IPS-18a (cell line): ENCODE data around the gene CHRNA10.
"Not testable (repeated sequence)": the region's sequence is repeated elsewhere in the genome, so short reads cannot be mapped to it uniquely, and the experiment has no call there.

Experiments used
- H3K27ac ChIP-seq: one replicate; pipeline ENCODE4 v1.5.1; 2013; ENCODE audit warnings: low read length
- H3K27me3 ChIP-seq: one replicate; pipeline ENCODE4 v1.6.1; 2013; ENCODE audit warnings: mild to moderate bottlenecking, low read length; ENCODE audit not compliant: control insufficient read depth, insufficient read depth
- H3K36me3 ChIP-seq: one replicate; pipeline ENCODE4 v1.6.1; 2013; ENCODE audit warnings: low read depth, low read length; ENCODE audit not compliant: control insufficient read depth
- H3K4me1 ChIP-seq: one replicate; pipeline ENCODE4 v1.6.1; 2013; ENCODE audit warnings: low read depth, low read length; ENCODE audit not compliant: control insufficient read depth
- H3K4me3 ChIP-seq: one replicate; pipeline ENCODE4 v1.5.1; 2013; ENCODE audit warnings: low read length
- H3K9ac ChIP-seq: one replicate; pipeline ENCODE4 v1.6.1; 2013; ENCODE audit warnings: mild to moderate bottlenecking, low read length, moderate library complexity
- H3K9me3 ChIP-seq: one replicate; pipeline ENCODE4 v1.6.1; 2013; ENCODE audit warnings: low read depth, low read length; ENCODE audit not compliant: control insufficient read depth

The CHRNA10 gene

GRCh38 chr11:3662856-3663255 is 8.3 kb downstream of the CHRNA10 start:
- H3K9ac ChIP-seq = no peak overlapping the region
- H3K9me3 ChIP-seq = no peaks in the 10 kb centered on the region
- H3K27ac ChIP-seq = no peak overlapping the region
- no peaks in the 10 kb centered on the region for H3K4me1 ChIP-seq
- no peaks in the 10 kb centered on the region for H3K27me3 ChIP-seq
- H3K4me3 ChIP-seq = no peak overlapping the region
- H3K36me3 ChIP-seq = no peaks in the 10 kb centered on the region

- H3K27ac ChIP-seq = no peak overlapping the region
- no peak overlapping the region for H3K9ac ChIP-seq
- H3K4me3 ChIP-seq = no peak overlapping the region
- H3K36me3 ChIP-seq = no peaks in the 10 kb centered on the region
- no peaks in the 10 kb centered on the region for H3K9me3 ChIP-seq
- no peaks in the 10 kb centered on the region for H3K27me3 ChIP-seq
- H3K4me1 ChIP-seq = no peaks in the 10 kb centered on the region
These were observed 10.2 kb downstream of the CHRNA10 start for GRCh38 chr11:3660960-3661359.

DNA sequence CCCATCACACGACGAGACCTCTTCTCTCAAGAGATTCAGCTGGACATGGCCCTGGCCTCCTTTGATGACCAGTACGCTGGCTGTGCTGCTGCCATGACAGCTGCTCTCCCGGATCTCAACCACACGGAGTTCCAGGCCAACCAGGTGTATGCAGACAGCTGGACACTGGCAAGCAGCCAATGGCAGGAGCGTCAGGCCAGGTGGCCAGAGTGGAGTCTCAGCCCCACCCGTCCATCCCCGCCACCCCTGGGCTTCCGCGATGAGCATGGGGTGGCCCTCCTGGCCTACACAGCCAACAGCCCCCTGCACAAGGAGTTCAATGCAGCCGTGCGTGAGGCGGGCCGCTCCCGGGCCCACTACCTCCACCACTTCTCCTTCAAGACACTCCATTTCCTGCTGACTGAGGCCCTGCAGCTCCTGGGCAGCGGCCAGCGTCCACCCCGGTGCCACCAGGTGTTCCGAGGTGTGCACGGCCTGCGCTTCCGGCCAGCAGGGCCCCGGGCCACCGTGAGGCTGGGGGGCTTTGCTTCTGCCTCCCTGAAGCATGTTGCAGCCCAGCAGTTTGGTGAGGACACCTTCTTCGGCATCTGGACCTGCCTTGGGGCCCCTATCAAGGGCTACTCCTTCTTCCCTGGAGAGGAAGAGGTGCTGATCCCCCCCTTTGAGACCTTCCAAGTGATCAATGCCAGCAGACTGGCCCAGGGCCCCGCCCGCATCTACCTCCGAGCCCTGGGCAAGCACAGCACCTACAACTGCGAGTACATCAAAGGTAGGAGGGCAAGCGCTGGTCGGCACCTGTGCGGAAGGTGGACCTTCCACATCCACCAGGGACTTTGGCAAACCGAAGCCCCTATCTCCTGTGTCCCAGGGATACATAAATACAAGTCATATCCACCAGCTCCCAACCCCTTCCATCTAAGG is 11.3 kb downstream of the CHRNA10 start:
- Histone ChIP-seq H3K9ac (no peak overlapping the region), H3K27me3 (no peaks in the 10 kb centered on the region), H3K9me3 (no peaks in the 10 kb centered on the region), H3K27ac (no peak overlapping the region), H3K36me3 (no peaks in the 10 kb centered on the region), H3K4me1 (no peaks in the 10 kb centered on the region), H3K4me3 (no peak overlapping the region)

GRCh38 chr11:3658252-3658651 is 12.9 kb downstream of the CHRNA10 start:
- H3K4me1 ChIP-seq = no peaks in the 10 kb centered on the region
- no peak overlapping the region for H3K27ac ChIP-seq
- H3K36me3 ChIP-seq = no peaks in the 10 kb centered on the region
- no peak overlapping the region for H3K9ac ChIP-seq
- no peaks in the 10 kb centered on the region for H3K27me3 ChIP-seq
- no peaks in the 10 kb centered on the region for H3K9me3 ChIP-seq
- no peak overlapping the region for H3K4me3 ChIP-seq

DNA sequence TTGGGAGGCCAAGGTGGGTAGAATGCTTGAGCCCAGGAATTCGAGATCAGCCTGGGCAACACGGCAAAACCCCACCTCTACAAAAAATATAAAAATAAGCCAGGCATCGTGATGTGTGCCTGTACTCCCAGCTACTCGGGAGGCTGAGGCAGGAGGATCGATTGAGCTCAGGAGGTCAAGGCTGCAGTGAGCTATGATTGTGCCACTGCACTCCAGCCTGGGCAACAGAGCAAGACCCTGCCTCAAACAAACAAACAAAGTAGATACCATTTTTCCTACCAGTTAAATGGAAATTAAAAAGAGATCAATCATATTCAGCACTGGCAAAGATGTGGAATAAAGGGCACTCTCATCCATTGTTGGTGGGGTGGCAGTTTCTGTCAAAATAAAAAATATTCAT is 13.9 kb downstream of the CHRNA10 start:
- H3K27ac ChIP-seq, H3K36me3 ChIP-seq, H3K4me1 ChIP-seq, H3K9me3 ChIP-seq, H3K9ac ChIP-seq, H3K4me3 ChIP-seq, H3K27me3 ChIP-seq: not testable (repeated sequence)

DNA sequence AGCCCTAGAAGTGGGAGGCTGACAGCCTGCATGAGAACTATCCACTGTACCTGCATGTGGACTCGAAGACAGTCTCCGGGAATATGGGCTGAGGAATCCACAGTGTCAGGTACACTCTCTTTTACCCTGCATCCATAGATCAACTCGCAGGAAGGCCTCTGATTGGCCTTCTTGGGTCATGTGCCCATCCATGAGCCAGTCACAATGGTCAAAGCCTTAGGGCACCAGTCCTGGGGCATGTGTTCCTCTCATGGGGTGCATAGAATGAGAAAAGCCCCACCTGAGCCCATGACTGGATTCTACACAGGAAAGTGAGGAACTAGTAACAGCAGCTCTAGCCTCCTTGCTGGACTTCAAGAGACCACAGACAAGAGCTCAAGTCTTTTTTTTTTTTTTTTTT is 15.6 kb downstream of the CHRNA10 start:
- Histone ChIP-seq H3K9ac (no peak overlapping the region), H3K9me3 (no peaks in the 10 kb centered on the region), H3K27ac (no peak overlapping the region), H3K36me3 (no peaks in the 10 kb centered on the region), H3K4me1 (no peaks in the 10 kb centered on the region), H3K4me3 (no peak overlapping the region), H3K27me3 (no peaks in the 10 kb centered on the region)

DNA sequence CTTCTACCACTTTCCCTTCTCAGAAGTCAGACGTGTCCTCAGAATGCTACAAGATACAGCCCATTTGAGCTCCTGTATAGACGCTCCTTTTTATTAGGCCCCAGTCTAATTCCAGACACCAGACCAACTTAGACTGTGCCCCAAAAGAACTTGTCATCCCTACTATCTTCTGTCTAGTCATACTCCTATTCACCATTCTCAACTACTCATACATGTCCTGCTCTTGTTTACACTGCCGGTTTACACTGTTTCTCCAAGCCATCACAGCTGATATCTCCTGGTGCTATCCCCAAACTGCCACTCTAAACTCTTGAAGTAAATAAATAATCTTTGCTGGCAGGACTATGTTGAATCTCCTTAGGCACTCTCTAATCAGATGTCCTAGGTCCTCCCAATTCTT is 18.7 kb downstream of the CHRNA10 start:
- not testable (repeated sequence) for H3K36me3 ChIP-seq, H3K9ac ChIP-seq, H3K4me1 ChIP-seq, H3K9me3 ChIP-seq, H3K4me3 ChIP-seq, H3K27ac ChIP-seq
- peaks cover 10% of the 10 kb centered on the region for H3K27me3 ChIP-seq

- not testable (repeated sequence) for H3K9me3 ChIP-seq, H3K9ac ChIP-seq, H3K4me3 ChIP-seq, H3K27ac ChIP-seq, H3K36me3 ChIP-seq, H3K4me1 ChIP-seq
- H3K27me3 ChIP-seq = peaks cover 10% of the 10 kb centered on the region
These were observed 21.8 kb downstream of the CHRNA10 start for GRCh38 chr11:3649374-3649773.

- H3K4me1 ChIP-seq, H3K4me3 ChIP-seq, H3K9ac ChIP-seq, H3K27ac ChIP-seq, H3K9me3 ChIP-seq, H3K36me3 ChIP-seq: not testable (repeated sequence)
- H3K27me3 ChIP-seq = peaks cover 10% of the 10 kb centered on the region
These were observed 22.3 kb downstream of the CHRNA10 start for GRCh38 chr11:3648843-3649242.

- Histone ChIP-seq H3K27ac (no peak overlapping the region), H3K9me3 (no peaks in the 10 kb centered on the region), H3K4me3 (no peak overlapping the region), H3K4me1 (peaks cover 8% of the 10 kb centered on the region), H3K36me3 (no peaks in the 10 kb centered on the region), H3K9ac (no peak overlapping the region), H3K27me3 (peaks cover 17% of the 10 kb centered on the region)
These were observed 25.6 kb downstream of the CHRNA10 start for GRCh38 chr11:3645552-3645951.

- Histone ChIP-seq H3K9ac (no peak within 1 kb of the TSS), H3K4me1 (peaks cover 8% of the 10 kb centered on the region), H3K27me3 (peaks cover 17% of the 10 kb centered on the region), H3K36me3 (no peaks in the 10 kb centered on the region), H3K27ac (no peak within 1 kb of the TSS), H3K4me3 (no peak within 1 kb of the TSS), H3K9me3 (no peaks in the 10 kb centered on the region)
These were observed 26.4 kb downstream of the CHRNA10 start, which contains the start of gene ART1 for GRCh38 chr11:3644817-3645235. TSS of gene ART1 (plus strand) at chr11:3645128. CDS start at chr11:3659214, 14,086 bp downstream.

DNA sequence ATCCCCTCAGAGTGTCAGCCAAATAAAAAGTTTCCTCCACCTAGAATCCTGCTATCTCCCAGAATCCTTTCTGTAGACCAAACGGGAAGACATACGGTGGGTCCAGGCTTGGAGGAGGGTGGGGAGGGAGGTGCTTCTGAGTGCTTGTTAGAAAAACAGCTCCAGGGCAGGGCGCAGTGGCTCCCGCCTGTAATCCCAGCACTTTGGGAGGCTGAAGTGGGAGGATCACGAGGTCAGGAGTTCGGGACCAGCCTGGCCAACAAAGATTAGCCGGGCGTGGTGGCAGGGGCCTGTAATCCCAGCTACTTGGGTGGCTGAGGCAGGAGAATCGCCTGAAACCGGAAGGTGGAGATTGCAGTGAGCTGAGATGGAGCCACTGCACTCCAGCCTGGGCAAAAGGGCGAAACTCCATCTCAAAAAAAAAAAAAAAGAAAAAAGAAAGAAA is 28.1 kb downstream of the CHRNA10 start:
- Histone ChIP-seq H3K4me3 (peak overlapping the region; percentile 48), H3K27me3 (peaks cover 11% of the 10 kb centered on the region), H3K9ac (peak overlapping the region; percentile 41)
- not testable (repeated sequence) for H3K4me1 ChIP-seq, H3K36me3 ChIP-seq, H3K27ac ChIP-seq, H3K9me3 ChIP-seq
